Activated naive CD8-positive, alpha-beta T cell treated with anti-CD3 and anti-CD28 coated beads, Interleukin-2, amount 10 ng/mL, durations not matched to agents 7 days and 5 days (primary cell): ENCODE measurements around the gene VPS4B. TPM values are rescaled to one million over a fixed set of nuclear protein-coding genes. Genes with fewer than 3 reads are reported as not detected.

Source experiments
- ATAC-seq: fragments of 150-1000 bp; cut with Tn5 transposase; one replicate; pipeline ENCODE4 v1.10.0; 2021; ENCODE audit warnings: low read depth, moderate library complexity
- POLR2A ChIA-PET: fragments of 350-600 bp; sonication (Branson Sonifier 250); formaldehyde crosslinking; loops from one replicate; lab custom pipeline; 2021; ENCODE audit warnings: antibody characterized with exemption; lab: Charles Lee
- DNase-seq: peaks from one replicate; pipeline ENCODE4 v3.0.0; 2021
- H3K27ac Mint-ChIP-seq: one replicate; pipeline ENCODE4 v1.8.0; 2022; ENCODE audit warnings: mild to moderate bottlenecking, mixed read lengths
- H3K27me3 Mint-ChIP-seq: one replicate; pipeline ENCODE4 v1.8.0; 2022; ENCODE audit warnings: mild to moderate bottlenecking, moderate library complexity, mixed read lengths
- H3K36me3 Mint-ChIP-seq: one replicate; pipeline ENCODE4 v1.8.0; 2021; ENCODE audit warnings: mild to moderate bottlenecking, mixed read lengths
- H3K4me1 Mint-ChIP-seq: one replicate; pipeline ENCODE4 v1.8.0; 2021; ENCODE audit warnings: mixed read lengths
- H3K4me3 Mint-ChIP-seq: one replicate; pipeline ENCODE4 v1.8.0; 2022; ENCODE audit warnings: mild to moderate bottlenecking, moderate library complexity, mixed read lengths
- H3K9me3 Mint-ChIP-seq: one replicate; pipeline ENCODE4 v1.8.0; 2021; ENCODE audit warnings: mixed read lengths
- total RNA-seq, 2 experiments: library from RNA; stranded (reverse); gene quantifications; one replicate each; pipeline ENCODE4 v1.2.3, GENCODE V29; 2021

VPS4B gene
- total RNA-seq, 2 experiments from 2014 or later: 72.8 to 78.2 TPM

GRCh38 chr18:63445037-63445436 lies 22.8 kb upstream of the VPS4B start:
- H3K4me1 Mint-ChIP-seq: peaks cover 1% of the 10 kb centered on the region
- H3K27me3 Mint-ChIP-seq: peaks cover 10% of the 10 kb centered on the region
- no peak overlapping the region for H3K27ac Mint-ChIP-seq
- H3K36me3 Mint-ChIP-seq: no peaks in the 10 kb centered on the region
- ATAC-seq: no peak
- H3K9me3 Mint-ChIP-seq: no peaks in the 10 kb centered on the region
- no peak overlapping the region for H3K4me3 Mint-ChIP-seq
- POLR2A ChIA-PET: no interaction called here
- no peak for DNase-seq

GRCh38 chr18:63444580-63444979 lies 22.3 kb upstream of the VPS4B start:
- no peaks in the 10 kb centered on the region for H3K9me3 Mint-ChIP-seq
- no peaks in the 10 kb centered on the region for H3K36me3 Mint-ChIP-seq
- no peak overlapping the region for H3K4me3 Mint-ChIP-seq
- DNase-seq (no peak), ATAC-seq (no peak)
- peaks cover 1% of the 10 kb centered on the region for H3K4me1 Mint-ChIP-seq
- POLR2A ChIA-PET: interaction anchor here (0.7 kb wide), 1 partner anchor 573 kb away, joined by 3 read pairs; no protein-coding TSS in a partner anchor
- H3K27ac Mint-ChIP-seq: no peak overlapping the region
- H3K27me3 Mint-ChIP-seq: peaks cover 10% of the 10 kb centered on the region

- Mint-ChIP-seq H3K4me1 (peaks cover 4% of the 10 kb centered on the region), H3K27ac (no peak overlapping the region), H3K4me3 (no peak overlapping the region), H3K36me3 (no peaks in the 10 kb centered on the region), H3K9me3 (no peaks in the 10 kb centered on the region), H3K27me3 (peaks cover 10% of the 10 kb centered on the region)
- POLR2A ChIA-PET: interaction anchor here (0.7 kb wide), 1 partner anchor 573 kb away, joined by 3 read pairs; no protein-coding TSS in a partner anchor
- ATAC-seq: no peak
- DNase-seq: no peak
These were observed 21.6 kb upstream of the VPS4B start for GRCh38 chr18:63443829-63444228.

GRCh38 chr18:63440881-63441280 lies 18.6 kb upstream of the VPS4B start:
- Mint-ChIP-seq H3K36me3 (no peaks in the 10 kb centered on the region), H3K27ac (no peak overlapping the region), H3K4me3 (no peak overlapping the region), H3K9me3 (no peaks in the 10 kb centered on the region), H3K27me3 (peaks cover 19% of the 10 kb centered on the region), H3K4me1 (peaks cover 4% of the 10 kb centered on the region)
- ATAC-seq: no peak
- DNase-seq: no peak
- POLR2A ChIA-PET: no interaction called here

- POLR2A ChIA-PET: no interaction called here
- no peak overlapping the region for H3K4me3 Mint-ChIP-seq
- no peaks in the 10 kb centered on the region for H3K36me3 Mint-ChIP-seq
- peaks cover 4% of the 10 kb centered on the region for H3K4me1 Mint-ChIP-seq
- H3K9me3 Mint-ChIP-seq: no peaks in the 10 kb centered on the region
- DNase-seq (no peak), ATAC-seq (no peak)
- no peak overlapping the region for H3K27ac Mint-ChIP-seq
- H3K27me3 Mint-ChIP-seq: peaks cover 22% of the 10 kb centered on the region
These were observed 17.9 kb upstream of the VPS4B start for GRCh38 chr18:63440219-63440618.

GRCh38 chr18:63439334-63439733 lies 17.1 kb upstream of the VPS4B start:
- Mint-ChIP-seq H3K36me3 (no peaks in the 10 kb centered on the region), H3K9me3 (no peaks in the 10 kb centered on the region), H3K27me3 (peaks cover 29% of the 10 kb centered on the region), H3K27ac (no peak overlapping the region), H3K4me1 (peaks cover 4% of the 10 kb centered on the region), H3K4me3 (no peak overlapping the region)
- POLR2A ChIA-PET: no interaction called here
- ATAC-seq (no peak), DNase-seq (no peak)

GRCh38 chr18:63438181-63438580 lies 15.9 kb upstream of the VPS4B start:
- no peak overlapping the region for H3K27ac Mint-ChIP-seq
- no peak overlapping the region for H3K4me3 Mint-ChIP-seq
- POLR2A ChIA-PET: no interaction called here
- DNase-seq (no peak), ATAC-seq (no peak)
- peaks cover 40% of the 10 kb centered on the region for H3K27me3 Mint-ChIP-seq
- H3K9me3 Mint-ChIP-seq: no peaks in the 10 kb centered on the region
- H3K36me3 Mint-ChIP-seq: no peaks in the 10 kb centered on the region
- H3K4me1 Mint-ChIP-seq: peaks cover 4% of the 10 kb centered on the region

- DNase-seq (no peak), ATAC-seq (no peak)
- Mint-ChIP-seq H3K9me3 (no peaks in the 10 kb centered on the region), H3K4me3 (no peak overlapping the region), H3K27me3 (peaks cover 69% of the 10 kb centered on the region), H3K27ac (no peak overlapping the region), H3K4me1 (no peaks in the 10 kb centered on the region), H3K36me3 (no peaks in the 10 kb centered on the region)
- POLR2A ChIA-PET: interaction anchor here (1.4 kb wide), 1 partner anchor 11 kb away, joined by 3 read pairs; the partner anchor contains the start of gene VPS4B
These were observed 11.1 kb upstream of the VPS4B start for GRCh38 chr18:63433334-63433866.

- Mint-ChIP-seq H3K27ac (no peak overlapping the region), H3K9me3 (no peaks in the 10 kb centered on the region), H3K4me3 (no peak overlapping the region), H3K4me1 (no peaks in the 10 kb centered on the region), H3K27me3 (peaks cover 62% of the 10 kb centered on the region), H3K36me3 (no peaks in the 10 kb centered on the region)
- POLR2A ChIA-PET: interaction anchor here (0.7 kb wide), 1 partner anchor 9 kb away, joined by 3 read pairs; the partner anchor contains the start of gene VPS4B
- ATAC-seq (no peak), DNase-seq (no peak)
These were observed 8.9 kb upstream of the VPS4B start for GRCh38 chr18:63431180-63431579.

- H3K36me3 Mint-ChIP-seq: no peaks in the 10 kb centered on the region
These were observed 8.2 kb upstream of the VPS4B start for GRCh38 chr18:63430526-63430925.

GRCh38 chr18:63427558-63427957 lies 5.3 kb upstream of the VPS4B start:
- peaks cover 1% of the 10 kb centered on the region for H3K36me3 Mint-ChIP-seq
- DNase-seq: no peak
- H3K9me3 Mint-ChIP-seq: no peaks in the 10 kb centered on the region
- ATAC-seq: no peak
- H3K27me3 Mint-ChIP-seq: peaks cover 35% of the 10 kb centered on the region
- peaks cover 10% of the 10 kb centered on the region for H3K4me1 Mint-ChIP-seq
- no peak overlapping the region for H3K27ac Mint-ChIP-seq
- H3K4me3 Mint-ChIP-seq: no peak overlapping the region
- POLR2A ChIA-PET: no interaction called here

More at GRCh38 chr18:63430526-63430925, 8.2 kb upstream of the VPS4B start:
- no peak for ATAC-seq
- peaks cover 59% of the 10 kb centered on the region for H3K27me3 Mint-ChIP-seq
- H3K27ac Mint-ChIP-seq: no peak overlapping the region
- H3K4me3 Mint-ChIP-seq: no peak overlapping the region
- no peak for DNase-seq
- POLR2A ChIA-PET: interaction anchor here (0.7 kb wide), 2 partner anchors 9 to 1012 kb away, joined by 3 read pairs; partner anchors contain the start of gene VPS4B
- H3K9me3 Mint-ChIP-seq: no peaks in the 10 kb centered on the region
- H3K4me1 Mint-ChIP-seq: peaks cover 2% of the 10 kb centered on the region

GRCh38 chr18:63422864-63423304 lies 608 bp upstream of the VPS4B start:
- Mint-ChIP-seq H3K27me3 (no peaks in the 10 kb centered on the region), H3K4me3 (peak overlapping the region; percentile 88), H3K4me1 (peaks cover 16% of the 10 kb centered on the region), H3K27ac (peak overlapping the region; percentile 94), H3K36me3 (peaks cover 4% of the 10 kb centered on the region), H3K9me3 (no peaks in the 10 kb centered on the region)
- no peak for DNase-seq
- POLR2A ChIA-PET: interaction anchor here (1.0 to 2.0 kb wide), 7 partner anchors 10 to 102 kb away, joined by 3 to 22 read pairs (median 3); no protein-coding TSS in a partner anchor
- peak; percentile 45 for ATAC-seq

- peak overlapping the region; percentile 88 for H3K4me3 Mint-ChIP-seq
- DNase-seq (no peak), ATAC-seq (no peak)
- POLR2A ChIA-PET: interaction anchor here (0.9 to 2.0 kb wide), 9 partner anchors 9 to 426 kb away, joined by 3 to 22 read pairs (median 4); no protein-coding TSS in a partner anchor
- H3K27ac Mint-ChIP-seq: peak overlapping the region; percentile 94
- no peaks in the 10 kb centered on the region for H3K9me3 Mint-ChIP-seq
- H3K27me3 Mint-ChIP-seq: no peaks in the 10 kb centered on the region
- peaks cover 16% of the 10 kb centered on the region for H3K4me1 Mint-ChIP-seq
- H3K36me3 Mint-ChIP-seq: peaks cover 4% of the 10 kb centered on the region
These were observed 762 bp downstream of the VPS4B start for GRCh38 chr18:63421514-63421913.

GRCh38 chr18:63412953-63413352 lies 9.3 kb downstream of the VPS4B start:
- Mint-ChIP-seq H3K27ac (no peak overlapping the region), H3K36me3 (peaks cover 27% of the 10 kb centered on the region), H3K4me1 (peaks cover 31% of the 10 kb centered on the region), H3K9me3 (no peaks in the 10 kb centered on the region), H3K4me3 (no peak overlapping the region), H3K27me3 (no peaks in the 10 kb centered on the region)
- no peak for DNase-seq
- ATAC-seq: no peak
- POLR2A ChIA-PET: no interaction called here
